ENCODE results near the gene NPNT.
"Not testable (repeated sequence)": the region's sequence is repeated elsewhere in the genome, so short reads cannot be mapped to it uniquely, and the experiment has no call there.

Gene NPNT, protein sequence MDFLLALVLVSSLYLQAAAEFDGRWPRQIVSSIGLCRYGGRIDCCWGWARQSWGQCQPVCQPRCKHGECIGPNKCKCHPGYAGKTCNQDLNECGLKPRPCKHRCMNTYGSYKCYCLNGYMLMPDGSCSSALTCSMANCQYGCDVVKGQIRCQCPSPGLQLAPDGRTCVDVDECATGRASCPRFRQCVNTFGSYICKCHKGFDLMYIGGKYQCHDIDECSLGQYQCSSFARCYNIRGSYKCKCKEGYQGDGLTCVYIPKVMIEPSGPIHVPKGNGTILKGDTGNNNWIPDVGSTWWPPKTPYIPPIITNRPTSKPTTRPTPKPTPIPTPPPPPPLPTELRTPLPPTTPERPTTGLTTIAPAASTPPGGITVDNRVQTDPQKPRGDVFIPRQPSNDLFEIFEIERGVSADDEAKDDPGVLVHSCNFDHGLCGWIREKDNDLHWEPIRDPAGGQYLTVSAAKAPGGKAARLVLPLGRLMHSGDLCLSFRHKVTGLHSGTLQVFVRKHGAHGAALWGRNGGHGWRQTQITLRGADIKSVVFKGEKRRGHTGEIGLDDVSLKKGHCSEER

DNA sequence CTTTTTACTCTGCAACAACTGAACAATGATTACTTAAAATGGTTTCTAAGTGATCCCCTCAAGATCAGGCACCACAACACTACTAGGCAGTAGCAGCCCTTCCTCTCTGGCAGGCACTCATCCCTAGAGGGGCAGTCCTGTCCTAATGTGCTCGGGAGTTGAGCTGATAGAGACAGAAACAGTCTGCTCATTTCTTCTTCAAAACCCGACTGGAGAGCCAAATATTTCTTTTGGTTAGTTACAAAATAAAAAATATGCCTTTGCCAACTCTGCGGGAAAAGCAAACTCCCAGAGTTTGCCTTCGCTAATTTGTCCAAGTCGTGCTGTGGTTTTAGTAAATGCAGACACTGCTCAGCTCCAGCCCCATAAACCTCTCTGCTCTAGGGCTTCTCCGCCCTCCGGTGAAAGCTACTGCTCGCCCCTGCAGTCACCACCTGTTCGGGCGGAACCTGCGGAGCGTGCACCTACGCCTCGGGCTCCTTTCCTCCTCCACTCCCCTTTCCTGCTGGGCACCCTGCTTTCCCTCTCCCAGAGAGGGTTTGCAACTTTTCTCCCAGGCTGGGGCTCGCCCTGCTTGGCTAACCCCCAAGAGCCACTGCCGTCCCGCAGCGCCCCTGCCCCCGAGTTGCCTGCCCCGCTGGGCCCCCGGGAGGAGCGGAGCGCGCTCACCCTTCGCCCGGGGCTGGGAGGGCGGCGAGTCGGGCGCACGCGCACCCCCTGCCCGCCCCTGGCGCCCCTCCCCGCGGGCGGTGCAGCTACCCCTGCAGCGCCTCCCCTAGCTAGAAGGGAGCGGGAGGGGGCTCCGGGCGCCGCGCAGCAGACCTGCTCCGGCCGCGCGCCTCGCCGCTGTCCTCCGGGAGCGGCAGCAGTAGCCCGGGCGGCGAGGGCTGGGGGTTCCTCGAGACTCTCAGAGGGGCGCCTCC lies at the start of gene NPNT:
TSS of gene NPNT (plus strand) at position 812 of the 923 bp plus-strand sequence. CDS start 182 bp downstream, outside the sequence.
- H3K4me3 Mint-ChIP-seq, result no peak within 1 kb of the TSS
- H3K27ac Mint-ChIP-seq (ENCODE audit: low read depth), result no peak within 1 kb of the TSS
- DNase-seq (ENCODE audit: low spot score in 2 of 2) (no peak), ATAC-seq (replicated peaks; ENCODE audit: extremely low read depth, poor library complexity, severe bottlenecking) (no peak)
- no peaks in the 10 kb centered on the region for H3K36me3 Mint-ChIP-seq (ENCODE audit: insufficient read depth)
- no peaks in the 10 kb centered on the region for H3K4me1 Mint-ChIP-seq
- H3K27me3 Mint-ChIP-seq, result peaks cover 62% of the 10 kb centered on the region
- H3K9me3 Mint-ChIP-seq, result peaks cover 5% of the 10 kb centered on the region

DNA sequence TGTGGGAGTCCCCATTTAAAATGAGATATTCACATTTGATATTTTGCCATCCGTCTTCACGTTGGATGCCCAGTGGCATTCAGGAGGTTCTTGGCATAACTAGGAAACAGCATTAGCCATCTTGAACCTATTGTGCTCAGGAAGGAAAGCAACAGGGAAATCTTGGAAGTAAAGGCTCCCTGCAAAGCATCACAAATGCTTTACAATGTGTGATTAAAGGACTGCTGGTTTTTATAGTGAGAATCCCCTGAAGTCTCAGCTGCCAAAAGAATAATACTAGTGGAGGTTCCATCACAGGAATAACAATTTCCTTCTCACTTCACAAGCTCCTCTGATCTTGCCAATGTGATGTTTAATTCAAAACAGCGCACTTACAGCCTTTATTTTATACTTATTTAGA lies 49.7 kb upstream of the NPNT start:
- no peak overlapping the region for H3K4me3 Mint-ChIP-seq
- no peak overlapping the region for H3K27ac Mint-ChIP-seq (ENCODE audit: low read depth)
- ATAC-seq (replicated peaks; ENCODE audit: extremely low read depth, poor library complexity, severe bottlenecking), result no peak
- H3K4me1 Mint-ChIP-seq, result no peaks in the 10 kb centered on the region
- H3K9me3 Mint-ChIP-seq, result no peaks in the 10 kb centered on the region
- no peak for DNase-seq (ENCODE audit: low spot score in 2 of 2)
- no peaks in the 10 kb centered on the region for H3K27me3 Mint-ChIP-seq
- no peaks in the 10 kb centered on the region for H3K36me3 Mint-ChIP-seq (ENCODE audit: insufficient read depth)

DNA sequence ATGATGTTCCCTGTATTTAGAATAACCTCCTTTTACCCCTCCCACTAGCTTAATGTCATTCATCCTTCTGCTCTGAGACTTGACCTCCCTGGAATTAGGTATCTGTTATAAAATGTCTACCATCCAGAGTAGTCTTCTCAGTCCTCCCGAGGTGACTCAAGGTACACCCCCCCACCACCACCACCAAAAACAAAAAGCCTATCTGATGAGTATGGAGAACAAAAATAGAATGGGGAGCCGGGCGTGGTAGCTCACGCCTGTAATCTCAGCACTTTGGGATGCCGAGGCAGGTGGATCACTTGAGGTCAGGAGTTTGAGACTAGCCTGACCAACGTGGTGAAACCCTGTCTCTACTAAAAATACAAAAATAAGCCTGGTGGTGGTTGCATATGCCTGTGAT lies 46.9 kb upstream of the NPNT start:
- not testable (repeated sequence) for H3K36me3 Mint-ChIP-seq (ENCODE audit: insufficient read depth); ATAC-seq (replicated peaks; ENCODE audit: extremely low read depth, poor library complexity, severe bottlenecking)

DNA sequence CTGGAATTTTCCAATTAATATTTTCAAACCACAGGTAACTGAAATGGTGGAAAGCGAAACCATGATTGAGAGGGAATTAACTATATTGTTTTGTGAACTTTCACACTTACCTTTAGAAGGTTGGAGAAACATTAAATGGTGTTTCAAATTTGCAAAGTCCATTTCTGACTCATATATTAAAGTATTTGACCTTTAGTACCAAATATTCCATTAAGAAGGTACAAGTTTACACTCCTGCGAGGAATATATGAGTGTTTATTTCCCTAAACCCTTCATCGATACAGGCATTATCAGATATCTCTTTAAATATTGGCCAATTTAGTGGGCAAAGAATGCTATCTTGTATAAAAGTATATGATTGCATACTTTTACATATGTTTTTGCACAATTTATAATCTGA lies 44.1 kb upstream of the NPNT start:
- H3K27ac Mint-ChIP-seq (ENCODE audit: low read depth), result no peak overlapping the region
- H3K36me3 Mint-ChIP-seq (ENCODE audit: insufficient read depth), result no peaks in the 10 kb centered on the region
- DNase-seq (ENCODE audit: low spot score in 2 of 2), result no peak

More for the DNA sequence above, 46.9 kb upstream of the NPNT start:
- not testable (repeated sequence) for H3K4me3 Mint-ChIP-seq; H3K4me1 Mint-ChIP-seq; DNase-seq (ENCODE audit: low spot score in 2 of 2); H3K27ac Mint-ChIP-seq (ENCODE audit: low read depth); H3K27me3 Mint-ChIP-seq; H3K9me3 Mint-ChIP-seq

DNA sequence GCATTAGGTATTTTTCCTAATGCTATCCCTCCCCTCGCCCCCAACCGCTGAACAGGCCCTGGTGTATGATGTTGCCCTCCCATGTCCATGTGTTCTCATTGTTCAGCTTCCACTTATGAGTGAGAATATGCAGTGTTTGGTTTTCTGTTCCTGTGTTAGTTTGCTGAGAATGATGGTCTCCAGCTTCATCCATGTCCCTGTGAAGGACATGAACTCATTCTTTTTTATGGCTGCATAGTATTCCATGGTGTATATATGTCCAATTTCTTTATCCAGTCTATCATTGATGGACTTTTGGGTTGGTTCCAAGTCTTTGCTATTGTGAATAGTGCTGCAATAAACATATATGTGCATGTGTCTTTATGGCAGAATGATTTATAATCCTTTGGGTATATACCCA lies 43.0 kb upstream of the NPNT start:
- not testable (repeated sequence) for DNase-seq (ENCODE audit: low spot score in 2 of 2); H3K27me3 Mint-ChIP-seq; H3K4me1 Mint-ChIP-seq; H3K36me3 Mint-ChIP-seq (ENCODE audit: insufficient read depth); H3K27ac Mint-ChIP-seq (ENCODE audit: low read depth); ATAC-seq (replicated peaks; ENCODE audit: extremely low read depth, poor library complexity, severe bottlenecking); H3K4me3 Mint-ChIP-seq
- H3K9me3 Mint-ChIP-seq, result peaks cover 20% of the 10 kb centered on the region

More for the DNA sequence above, 44.1 kb upstream of the NPNT start:
- ATAC-seq (replicated peaks; ENCODE audit: extremely low read depth, poor library complexity, severe bottlenecking), result no peak
- H3K27me3 Mint-ChIP-seq, result no peaks in the 10 kb centered on the region
- peaks cover 13% of the 10 kb centered on the region for H3K9me3 Mint-ChIP-seq
- H3K4me3 Mint-ChIP-seq, result no peak overlapping the region
- no peaks in the 10 kb centered on the region for H3K4me1 Mint-ChIP-seq

DNA sequence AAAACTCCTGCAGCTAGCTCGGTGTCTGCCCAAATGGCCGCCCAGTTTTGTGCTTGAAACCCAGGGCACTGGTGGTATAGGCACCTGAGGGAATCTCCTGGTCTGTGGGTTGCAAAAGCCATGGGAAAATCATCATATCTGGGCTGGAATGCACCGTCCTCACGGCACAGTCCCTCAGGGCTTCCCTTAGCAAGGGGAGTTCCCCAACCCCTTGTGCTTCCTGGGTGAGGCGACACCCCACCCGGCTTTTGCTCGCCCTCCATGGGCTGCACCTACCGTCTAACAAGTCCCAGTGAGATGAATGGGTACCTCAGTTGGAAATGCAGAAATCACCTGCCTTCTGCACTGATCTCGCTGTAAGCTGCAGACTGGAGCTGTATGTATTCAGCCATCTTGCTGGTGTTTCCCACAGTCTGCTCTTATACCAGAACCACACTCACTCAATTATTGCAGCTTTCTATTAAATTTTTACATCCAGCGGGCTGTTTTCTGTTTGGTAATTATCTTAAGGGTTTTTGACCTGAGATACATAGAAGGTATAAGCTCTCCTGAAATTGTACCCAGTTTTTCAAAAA lies 36.7 kb upstream of the NPNT start:
- peaks cover 39% of the 10 kb centered on the region for H3K9me3 Mint-ChIP-seq

DNA sequence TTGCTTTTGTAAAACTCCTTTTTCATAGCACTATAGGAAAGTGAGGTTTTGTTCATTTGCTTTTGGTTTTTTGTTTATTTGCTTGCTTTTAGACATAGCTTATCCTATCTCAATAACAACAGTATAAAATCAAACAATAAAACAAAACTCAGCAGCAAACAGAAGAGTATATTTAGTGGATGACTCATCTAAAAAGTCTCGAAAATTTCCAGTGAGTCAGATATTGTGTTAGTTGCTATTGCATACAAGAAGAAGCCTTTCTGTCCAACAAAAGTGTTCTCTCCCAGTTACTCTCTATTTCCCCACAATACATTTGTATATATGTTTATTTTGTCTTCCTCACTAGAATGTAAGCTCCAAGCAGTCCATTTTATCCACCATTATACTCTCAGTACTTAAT lies 36.0 kb upstream of the NPNT start:
- H3K27ac Mint-ChIP-seq (ENCODE audit: low read depth), result no peak overlapping the region
- H3K27me3 Mint-ChIP-seq, result no peaks in the 10 kb centered on the region
- no peak overlapping the region for H3K4me3 Mint-ChIP-seq
- H3K4me1 Mint-ChIP-seq, result no peaks in the 10 kb centered on the region
- ATAC-seq (replicated peaks; ENCODE audit: extremely low read depth, poor library complexity, severe bottlenecking), result no peak
- H3K9me3 Mint-ChIP-seq, result peaks cover 39% of the 10 kb centered on the region
- H3K36me3 Mint-ChIP-seq (ENCODE audit: insufficient read depth), result peaks cover 4% of the 10 kb centered on the region
- DNase-seq (ENCODE audit: low spot score in 2 of 2), result no peak

More for the DNA sequence above, 36.7 kb upstream of the NPNT start:
- H3K36me3 Mint-ChIP-seq (ENCODE audit: insufficient read depth), result peaks cover 4% of the 10 kb centered on the region
- H3K4me3 Mint-ChIP-seq, result no peak overlapping the region
- H3K27ac Mint-ChIP-seq (ENCODE audit: low read depth), result no peak overlapping the region
- DNase-seq (ENCODE audit: low spot score in 2 of 2) (no peak), ATAC-seq (replicated peaks; ENCODE audit: extremely low read depth, poor library complexity, severe bottlenecking) (no peak)
- H3K27me3 Mint-ChIP-seq, result no peaks in the 10 kb centered on the region
- H3K4me1 Mint-ChIP-seq, result no peaks in the 10 kb centered on the region

DNA sequence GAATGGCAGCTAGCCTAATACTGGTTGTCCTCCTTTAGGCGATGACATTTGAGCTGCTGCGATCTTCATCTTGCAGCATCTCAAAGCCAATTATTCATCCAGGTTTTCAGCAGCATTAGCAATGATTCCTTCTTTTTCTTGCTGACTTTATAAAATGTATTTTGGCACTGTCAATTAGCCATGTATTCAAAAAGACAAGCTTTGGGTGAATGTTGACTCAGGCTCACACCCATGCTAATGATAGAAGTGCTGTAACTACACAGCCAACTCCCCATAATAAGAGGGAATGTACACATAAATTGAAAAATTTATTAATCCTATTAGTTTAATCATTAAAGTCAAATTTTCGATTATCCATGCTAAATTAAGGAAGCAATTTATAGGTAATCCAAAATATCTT lies 24.3 kb upstream of the NPNT start:
- Mint-ChIP-seq H3K36me3 (ENCODE audit: insufficient read depth) (no peaks in the 10 kb centered on the region), H3K9me3 (no peaks in the 10 kb centered on the region), H3K27me3 (peaks cover 11% of the 10 kb centered on the region), H3K27ac (ENCODE audit: low read depth) (no peak overlapping the region), H3K4me3 (no peak overlapping the region), H3K4me1 (no peaks in the 10 kb centered on the region)
- ATAC-seq (replicated peaks; ENCODE audit: extremely low read depth, poor library complexity, severe bottlenecking), result no peak
- DNase-seq (ENCODE audit: low spot score in 2 of 2), result no peak

DNA sequence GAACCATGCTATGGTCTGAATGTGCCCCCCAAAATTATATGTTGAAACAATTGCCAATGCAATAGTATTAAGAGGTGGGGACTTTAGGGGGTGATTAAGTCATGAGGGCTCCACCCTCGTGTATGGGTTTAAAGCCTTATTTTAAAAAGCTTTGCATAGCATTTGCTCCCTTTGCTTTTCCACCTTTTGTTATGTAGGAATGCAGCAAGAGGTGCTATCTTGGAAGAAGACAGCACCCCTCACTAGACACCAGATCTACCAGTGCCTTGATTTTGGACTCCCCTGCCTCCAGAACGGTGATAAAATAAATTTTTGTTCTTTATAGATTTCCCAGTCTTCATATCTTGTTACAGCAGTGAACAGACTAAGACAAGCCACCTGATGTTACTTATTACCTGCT lies 23.3 kb upstream of the NPNT start:
- ATAC-seq (replicated peaks; ENCODE audit: extremely low read depth, poor library complexity, severe bottlenecking), result no peak
- no peaks in the 10 kb centered on the region for H3K36me3 Mint-ChIP-seq (ENCODE audit: insufficient read depth)
- H3K27ac Mint-ChIP-seq (ENCODE audit: low read depth), result no peak overlapping the region
- no peaks in the 10 kb centered on the region for H3K9me3 Mint-ChIP-seq
- no peaks in the 10 kb centered on the region for H3K4me1 Mint-ChIP-seq
- no peak overlapping the region for H3K4me3 Mint-ChIP-seq
- H3K27me3 Mint-ChIP-seq, result peaks cover 11% of the 10 kb centered on the region
- DNase-seq (ENCODE audit: low spot score in 2 of 2), result no peak

DNA sequence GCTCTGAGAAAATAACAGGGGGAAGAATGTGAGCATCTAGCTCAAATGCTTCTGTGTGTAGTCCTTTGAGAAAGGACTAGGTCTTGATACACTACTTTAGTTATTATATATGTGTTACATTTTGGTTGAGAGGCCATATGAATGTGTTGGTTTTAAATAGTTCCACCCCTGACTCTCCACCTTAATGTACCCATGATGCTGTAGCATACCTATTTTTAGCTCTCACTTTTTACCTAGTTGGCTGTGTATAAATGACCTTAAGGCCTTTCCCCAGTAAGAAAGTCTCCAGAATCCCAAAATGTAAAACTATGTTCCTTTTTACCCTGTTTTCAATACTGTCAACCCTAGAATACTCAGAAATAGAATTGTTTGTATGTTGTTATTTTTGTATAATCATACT lies 20.0 kb upstream of the NPNT start:
- no peak for ATAC-seq (replicated peaks; ENCODE audit: extremely low read depth, poor library complexity, severe bottlenecking)
- Mint-ChIP-seq H3K36me3 (ENCODE audit: insufficient read depth) (no peaks in the 10 kb centered on the region), H3K27ac (ENCODE audit: low read depth) (no peak overlapping the region), H3K9me3 (no peaks in the 10 kb centered on the region), H3K4me3 (no peak overlapping the region), H3K27me3 (peaks cover 11% of the 10 kb centered on the region), H3K4me1 (no peaks in the 10 kb centered on the region)
- DNase-seq (ENCODE audit: low spot score in 2 of 2), result no peak

DNA sequence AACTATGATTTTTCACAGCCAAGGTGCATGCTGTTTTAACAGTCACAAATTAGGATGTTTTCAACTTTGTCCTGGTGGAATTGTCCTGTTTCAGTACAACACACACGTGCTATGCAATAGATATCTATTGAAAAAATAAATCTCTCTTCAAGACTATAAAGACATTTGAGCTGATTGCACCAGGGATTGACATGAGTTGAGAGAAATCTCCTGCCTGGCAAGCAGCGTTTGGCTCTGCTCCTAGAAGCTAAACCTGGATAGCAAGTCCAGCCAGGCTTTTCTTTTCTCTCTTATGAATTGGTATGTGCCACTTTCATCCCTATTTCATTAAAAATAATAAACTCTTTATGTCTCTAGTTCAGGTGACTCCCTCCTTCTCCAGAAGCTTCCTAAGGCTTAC lies 16.6 kb upstream of the NPNT start:
- Mint-ChIP-seq H3K27ac (ENCODE audit: low read depth) (no peak overlapping the region), H3K4me3 (no peak overlapping the region), H3K27me3 (peaks cover 27% of the 10 kb centered on the region), H3K4me1 (no peaks in the 10 kb centered on the region), H3K9me3 (peaks cover 6% of the 10 kb centered on the region), H3K36me3 (ENCODE audit: insufficient read depth) (no peaks in the 10 kb centered on the region)
- DNase-seq (ENCODE audit: low spot score in 2 of 2) (no peak), ATAC-seq (replicated peaks; ENCODE audit: extremely low read depth, poor library complexity, severe bottlenecking) (no peak)

DNA sequence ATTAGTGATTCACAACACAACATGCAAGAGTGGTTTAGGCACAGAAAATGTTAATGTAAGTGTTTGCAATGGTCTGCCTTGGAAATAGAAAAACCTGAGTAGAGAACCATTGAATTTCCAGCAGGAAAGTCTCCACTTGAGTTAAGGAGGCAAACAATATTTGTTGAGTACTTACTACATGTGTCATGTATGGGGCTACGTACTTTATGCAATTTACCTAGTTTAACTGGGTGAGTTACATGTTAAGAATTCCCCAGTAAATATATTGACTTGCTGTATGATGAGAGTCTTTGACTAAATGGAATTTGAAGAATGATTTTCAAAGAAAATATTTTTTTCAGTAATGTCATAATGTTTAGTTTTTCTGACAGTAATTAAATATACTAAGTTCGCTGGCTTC lies 7.8 kb upstream of the NPNT start:
- no peaks in the 10 kb centered on the region for H3K36me3 Mint-ChIP-seq (ENCODE audit: insufficient read depth)
- peaks cover 11% of the 10 kb centered on the region for H3K27me3 Mint-ChIP-seq
- no peaks in the 10 kb centered on the region for H3K4me1 Mint-ChIP-seq
- no peak overlapping the region for H3K27ac Mint-ChIP-seq (ENCODE audit: low read depth)
- DNase-seq (ENCODE audit: low spot score in 2 of 2) (no peak), ATAC-seq (replicated peaks; ENCODE audit: extremely low read depth, poor library complexity, severe bottlenecking) (no peak)
- peaks cover 14% of the 10 kb centered on the region for H3K9me3 Mint-ChIP-seq
- H3K4me3 Mint-ChIP-seq, result no peak overlapping the region

Measured in central memory CD8-positive, alpha-beta T cell (primary cell).